Natural killer cell (primary cell): Measurements from ENCODE around the gene MYO16. TPM values are rescaled to one million over a fixed set of nuclear protein-coding genes. Genes with fewer than 3 reads are reported as not detected.

Experiments used
- ATAC-seq, 3 donors: fragments of 150-1000 bp in 2 of 3; fragments of 200-7000 bp in 1 of 3; cut with Tn5 transposase; 1 replicate in 1 of 3; 2 replicates in 2 of 3; pipeline ENCODE4 v1.10.0; 2021; ENCODE audit warnings: mild to moderate bottlenecking in 2 of 3, moderate library complexity in 2 of 3
- DNase-seq, 2 donors: peaks; one replicate each; pipeline versions ENCODE4 v3.0.0 to v3.0.0-alpha.2; 2013 to 2021; ENCODE audit warnings: mixed read lengths in 1 of 2
- H3K27ac ChIP-seq: one replicate; pipeline ENCODE4 v1.5.1; 2013; ENCODE audit warnings: mild to moderate bottlenecking, low read length
- H3K27me3 ChIP-seq: one replicate; pipeline ENCODE4 v1.6.1; 2013; ENCODE audit warnings: low read length; ENCODE audit not compliant: control insufficient read depth, insufficient read depth
- H3K36me3 ChIP-seq: one replicate; pipeline ENCODE4 v1.6.1; 2013; ENCODE audit warnings: low read length; ENCODE audit not compliant: control insufficient read depth, insufficient read depth
- H3K4me1 ChIP-seq: one replicate; pipeline ENCODE4 v1.6.1; 2013; ENCODE audit warnings: low read length; ENCODE audit not compliant: control insufficient read depth, insufficient read depth
- H3K4me3 ChIP-seq: one replicate; pipeline ENCODE4 v1.5.1; 2013; ENCODE audit warnings: low read length
- H3K9me3 ChIP-seq: one replicate; pipeline ENCODE4 v1.6.1; 2013; ENCODE audit warnings: low read length; ENCODE audit not compliant: control insufficient read depth, insufficient read depth
- H3K27ac Mint-ChIP-seq, 2 donors: one replicate each; pipeline ENCODE4 v1.8.0; 2022; ENCODE audit warnings: mild to moderate bottlenecking in 2 of 2, mixed read lengths in 2 of 2, moderate library complexity in 1 of 2
- H3K27me3 Mint-ChIP-seq, 2 donors: one replicate each; pipeline ENCODE4 v1.8.0; 2022; ENCODE audit warnings: low read depth in 2 of 2, mixed read lengths in 2 of 2
- H3K36me3 Mint-ChIP-seq: one replicate; pipeline ENCODE4 v1.8.0; 2022; ENCODE audit warnings: mixed read lengths
- H3K4me1 Mint-ChIP-seq, 2 donors: one replicate each; pipeline ENCODE4 v1.8.0; 2022; ENCODE audit warnings: mixed read lengths in 2 of 2
- H3K4me3 Mint-ChIP-seq: one replicate; pipeline ENCODE4 v1.8.0; 2022; ENCODE audit warnings: mild to moderate bottlenecking, moderate library complexity, mixed read lengths
- H3K9me3 Mint-ChIP-seq, 2 donors: one replicate each; pipeline ENCODE4 v1.8.0; 2022; ENCODE audit warnings: mixed read lengths in 2 of 2
- WGBS: methylation state at CpG from one replicate; pipeline ENCODE4 v1.1.7; 2013; ENCODE audit warnings: missing lambda C conversion rate; ENCODE audit not compliant: insufficient coverage; 5-methylcytosine and 5-hydroxymethylcytosine counted together
- intact Hi-C: fragments of 100-400 bp; cut with micrococcal nuclease; formaldehyde crosslinking; loops from one replicate; pipeline ENCODE4 v1.14.2; 2022
- total RNA-seq, 4 donors: library from RNA; stranded (reverse); fragments of 120-200 nt in 1 of 4; gene quantifications; one replicate each; pipeline versions ENCODE4 v1.2.3 to v1.2.4, GENCODE V29; 2013 to 2022
- TF ChIP-seq, protein P1 (sequence below): fragments of 200-600 bp; IDR thresholded peaks from one replicate; pipeline ENCODE4 v1.8.0; 2022; ENCODE audit warnings: antibody characterized with exemption

Gene MYO16
- total RNA-seq, 3 donors from 2014 or later (not counting 1 experiment from before 2014, with no cell fraction given), result 0.28 TPM; not detected in 2

- Mint-ChIP-seq H3K4me3 (no peak overlapping the region), H3K9me3 (peaks cover 11 to 25% of the 10 kb centered on the region in 2 donors), H3K27me3 (no peaks in the 10 kb centered on the region), H3K4me1 (no peaks in the 10 kb centered on the region), H3K36me3 (peaks cover 8% of the 10 kb centered on the region), H3K27ac (no peak overlapping the region)
- no peak for ATAC-seq
- Histone ChIP-seq H3K4me3 (no peak overlapping the region), H3K4me1 (no peaks in the 10 kb centered on the region), H3K27ac (no peak overlapping the region), H3K27me3 (no peaks in the 10 kb centered on the region), H3K36me3 (no peaks in the 10 kb centered on the region), H3K9me3 (no peaks in the 10 kb centered on the region)
- 88% methylated on average over 2 of the region's 2 CpGs for WGBS
- TF ChIP-seq, protein P1, sequence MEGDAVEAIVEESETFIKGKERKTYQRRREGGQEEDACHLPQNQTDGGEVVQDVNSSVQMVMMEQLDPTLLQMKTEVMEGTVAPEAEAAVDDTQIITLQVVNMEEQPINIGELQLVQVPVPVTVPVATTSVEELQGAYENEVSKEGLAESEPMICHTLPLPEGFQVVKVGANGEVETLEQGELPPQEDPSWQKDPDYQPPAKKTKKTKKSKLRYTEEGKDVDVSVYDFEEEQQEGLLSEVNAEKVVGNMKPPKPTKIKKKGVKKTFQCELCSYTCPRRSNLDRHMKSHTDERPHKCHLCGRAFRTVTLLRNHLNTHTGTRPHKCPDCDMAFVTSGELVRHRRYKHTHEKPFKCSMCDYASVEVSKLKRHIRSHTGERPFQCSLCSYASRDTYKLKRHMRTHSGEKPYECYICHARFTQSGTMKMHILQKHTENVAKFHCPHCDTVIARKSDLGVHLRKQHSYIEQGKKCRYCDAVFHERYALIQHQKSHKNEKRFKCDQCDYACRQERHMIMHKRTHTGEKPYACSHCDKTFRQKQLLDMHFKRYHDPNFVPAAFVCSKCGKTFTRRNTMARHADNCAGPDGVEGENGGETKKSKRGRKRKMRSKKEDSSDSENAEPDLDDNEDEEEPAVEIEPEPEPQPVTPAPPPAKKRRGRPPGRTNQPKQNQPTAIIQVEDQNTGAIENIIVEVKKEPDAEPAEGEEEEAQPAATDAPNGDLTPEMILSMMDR, result no peak
- intact Hi-C loops, result no loop called here
- no peak for DNase-seq
Observed at GRCh38 chr13:108742701-108743451, 113.5 kb downstream of the MYO16 start.

DNA sequence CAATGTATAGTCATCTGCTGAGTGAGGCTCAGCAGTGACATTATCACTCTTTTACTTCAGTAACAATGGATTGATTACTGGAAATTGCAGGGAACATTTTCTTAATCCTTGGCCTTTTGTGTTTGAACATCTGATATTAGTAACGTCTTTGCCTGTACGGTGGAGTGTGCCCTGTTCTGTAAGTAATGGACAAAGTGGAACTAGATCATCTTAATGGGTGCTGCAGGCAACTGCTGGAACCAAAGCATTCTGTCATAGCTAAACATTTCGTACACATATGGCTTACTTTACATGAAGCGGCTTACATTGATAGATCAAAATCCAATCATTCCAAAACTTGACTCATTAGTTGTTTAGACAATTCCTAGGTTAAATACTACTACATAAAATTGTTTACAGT is 114.1 kb downstream of the MYO16 start:
- intact Hi-C loops, result no loop called here
- TF ChIP-seq, protein P1, result no peak

GRCh38 chr13:108747843-108748242 is 118.4 kb downstream of the MYO16 start:
- peaks cover 8% of the 10 kb centered on the region for H3K36me3 Mint-ChIP-seq
- no peaks in the 10 kb centered on the region for H3K4me1 ChIP-seq
- no peaks in the 10 kb centered on the region for H3K27me3 ChIP-seq
- TF ChIP-seq, protein P1, result no peak
- WGBS, result 67% methylated on average over 1 of the region's 1 CpG
- no peaks in the 10 kb centered on the region for H3K27me3 Mint-ChIP-seq
- no peak overlapping the region for H3K4me3 Mint-ChIP-seq
- no peak overlapping the region for H3K27ac ChIP-seq
- no peaks in the 10 kb centered on the region for H3K4me1 Mint-ChIP-seq
- DNase-seq (no peak), ATAC-seq (no peak)
- peaks cover 10 to 19% of the 10 kb centered on the region in 2 donors for H3K9me3 Mint-ChIP-seq
- intact Hi-C loops, result no loop called here
- no peak overlapping the region for H3K27ac Mint-ChIP-seq
- H3K4me3 ChIP-seq, result no peak overlapping the region
- H3K9me3 ChIP-seq, result no peaks in the 10 kb centered on the region
- H3K36me3 ChIP-seq, result no peaks in the 10 kb centered on the region

More for the DNA sequence above, 114.1 kb downstream of the MYO16 start:
- Histone ChIP-seq H3K27ac (no peak overlapping the region), H3K27me3 (no peaks in the 10 kb centered on the region), H3K4me3 (no peak overlapping the region), H3K36me3 (no peaks in the 10 kb centered on the region), H3K9me3 (no peaks in the 10 kb centered on the region), H3K4me1 (no peaks in the 10 kb centered on the region)
- no peak overlapping the region for H3K27ac Mint-ChIP-seq
- 100% methylated on average over 3 of the region's 4 CpGs for WGBS
- ATAC-seq (no peak), DNase-seq (no peak)
- H3K36me3 Mint-ChIP-seq, result peaks cover 8% of the 10 kb centered on the region
- H3K9me3 Mint-ChIP-seq, result peaks cover 13 to 22% of the 10 kb centered on the region in 2 donors
- H3K4me1 Mint-ChIP-seq, result no peaks in the 10 kb centered on the region
- no peaks in the 10 kb centered on the region for H3K27me3 Mint-ChIP-seq
- no peak overlapping the region for H3K4me3 Mint-ChIP-seq

DNA sequence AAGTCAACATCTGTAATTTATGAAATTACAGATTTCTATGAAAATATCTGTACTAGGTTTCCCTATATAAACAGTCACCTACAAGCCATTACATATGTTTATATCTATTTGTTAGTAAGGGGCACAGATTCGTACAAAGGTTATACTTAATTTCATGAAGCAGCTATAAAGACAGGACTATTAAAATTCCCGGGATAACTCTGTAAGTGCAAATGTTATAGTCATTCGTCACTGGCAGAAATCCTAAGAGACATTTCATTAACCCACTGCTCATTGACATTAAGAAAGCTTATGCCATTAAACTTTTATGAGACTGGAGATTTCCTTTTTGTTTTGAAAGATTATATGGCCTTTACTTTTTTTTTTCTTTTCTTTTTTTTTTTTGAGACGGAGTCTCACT is 122.9 kb downstream of the MYO16 start:
- Mint-ChIP-seq H3K4me1 (no peaks in the 10 kb centered on the region), H3K9me3 (peaks cover 2 to 8% of the 10 kb centered on the region in 2 donors)

More for the DNA sequence above, 122.9 kb downstream of the MYO16 start:
- Histone ChIP-seq H3K27me3 (no peaks in the 10 kb centered on the region), H3K9me3 (no peaks in the 10 kb centered on the region), H3K4me1 (no peaks in the 10 kb centered on the region), H3K27ac (no peak overlapping the region), H3K36me3 (no peaks in the 10 kb centered on the region), H3K4me3 (no peak overlapping the region)
- Mint-ChIP-seq H3K27ac (no peak overlapping the region), H3K36me3 (no peaks in the 10 kb centered on the region), H3K27me3 (no peaks in the 10 kb centered on the region), H3K4me3 (no peak overlapping the region)
- intact Hi-C loops, result no loop called here
- DNase-seq (no peak), ATAC-seq (no peak)
- 90% methylated on average over 4 of the region's 4 CpGs for WGBS
- TF ChIP-seq, protein P1, result no peak
